ENCODE results near the gene POFUT2.
"Not testable (repeated sequence)": the region's sequence is repeated elsewhere in the genome, so short reads cannot be mapped to it uniquely, and the experiment has no call there.

Gene POFUT2

GRCh38 chr21:45309987-45310381 lies 22.3 kb upstream of the POFUT2 start:
- no peak for DNase-seq (ENCODE audit: low spot score)

DNA sequence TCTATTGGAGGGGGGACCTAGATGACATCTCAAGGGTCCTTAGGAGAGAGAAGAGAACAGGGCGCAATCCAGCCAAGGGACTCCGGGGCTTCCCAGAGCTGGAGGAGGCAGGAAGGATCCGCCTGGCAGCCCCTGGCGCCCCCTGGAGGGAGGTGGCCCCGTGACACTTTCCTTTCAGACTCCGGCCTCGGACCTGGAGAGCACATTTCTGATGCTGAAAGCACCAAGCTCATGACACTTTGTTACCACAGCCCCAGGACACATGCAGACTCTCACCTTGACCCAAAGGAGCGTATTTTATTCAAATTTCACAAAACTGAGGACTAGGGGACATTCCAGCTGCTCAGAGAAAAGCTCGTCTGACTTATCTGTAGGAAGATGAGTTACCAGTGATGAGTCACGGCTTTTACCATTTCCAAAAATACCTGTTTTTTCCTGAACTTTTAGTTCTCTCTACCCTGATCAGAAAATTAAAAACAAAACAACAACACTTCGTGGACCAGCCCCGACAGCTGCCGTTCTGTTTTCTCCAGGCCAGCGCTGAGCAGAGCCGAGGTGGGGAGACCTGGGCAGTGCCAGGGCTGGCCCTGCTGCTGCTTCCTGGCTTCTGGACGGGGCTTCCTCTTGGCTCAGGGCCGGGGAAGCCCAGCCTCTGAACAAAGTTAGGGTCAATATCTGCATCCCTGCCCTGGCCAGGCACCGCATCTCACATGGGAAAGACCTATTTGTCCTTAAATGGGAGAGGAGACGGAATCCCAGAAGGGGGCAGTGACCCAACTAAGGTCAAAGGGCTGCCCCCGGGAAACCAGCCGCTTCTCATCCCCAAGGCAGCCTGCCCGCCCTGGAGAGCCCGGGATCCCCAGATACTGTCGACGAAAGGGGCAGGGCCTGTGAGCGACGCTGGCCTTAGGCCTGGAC lies 21.6 kb upstream of the POFUT2 start:
- DNase-seq (ENCODE audit: low spot score), result peak; percentile 42

GRCh38 chr21:45308194-45309068 lies 20.7 kb upstream of the POFUT2 start:
- DNase-seq (ENCODE audit: low spot score), result no peak

GRCh38 chr21:45307597-45308158 lies 20.0 kb upstream of the POFUT2 start:
- not testable (repeated sequence) for DNase-seq (ENCODE audit: low spot score)

GRCh38 chr21:45306832-45307571 lies 19.3 kb upstream of the POFUT2 start:
- DNase-seq (ENCODE audit: low spot score), result no peak

GRCh38 chr21:45306453-45306831 lies 18.7 kb upstream of the POFUT2 start:
- DNase-seq (ENCODE audit: low spot score), result no peak

DNA sequence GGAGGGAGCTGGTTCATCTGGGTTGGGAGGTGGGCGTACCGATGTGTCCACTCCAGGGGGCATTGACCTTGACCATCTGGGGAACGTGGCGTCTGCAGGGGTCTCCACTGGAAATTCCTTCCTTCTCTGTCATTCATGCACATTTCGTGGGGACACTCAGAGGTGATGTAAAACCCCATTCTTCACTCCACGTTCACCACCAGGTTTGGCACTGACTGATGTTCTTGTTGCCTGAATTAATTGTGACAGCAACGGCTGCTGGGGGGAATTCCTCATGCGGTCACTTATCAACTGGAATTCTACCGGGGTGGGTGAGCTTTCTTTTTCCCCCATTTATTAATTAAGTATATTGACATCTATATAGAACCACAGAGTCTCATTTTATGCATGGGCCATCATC lies 18.1 kb upstream of the POFUT2 start:
- no peak for DNase-seq (ENCODE audit: low spot score)

- DNase-seq (ENCODE audit: low spot score), result peak; percentile 42
These were observed 17.2 kb upstream of the POFUT2 start for GRCh38 chr21:45304945-45305344.

DNA sequence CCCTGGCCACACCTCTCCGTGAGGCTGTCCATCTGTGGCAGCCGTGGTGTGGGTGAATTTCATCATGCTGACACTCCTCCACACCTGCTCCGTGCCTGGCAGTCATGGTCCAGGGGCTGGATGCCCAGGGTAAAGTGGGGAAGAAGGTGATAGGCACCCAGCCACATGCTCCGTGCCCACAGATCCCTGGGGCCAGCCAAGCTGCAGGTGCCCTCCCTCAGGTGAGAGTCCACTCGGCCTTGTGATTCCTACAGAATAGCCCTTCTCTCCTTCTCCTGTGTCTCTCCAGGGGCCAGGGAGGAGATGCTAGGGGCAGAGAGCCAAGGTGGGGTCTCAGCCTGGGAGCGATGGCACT lies 16.8 kb upstream of the POFUT2 start:
- no peak for DNase-seq (ENCODE audit: low spot score)

DNA sequence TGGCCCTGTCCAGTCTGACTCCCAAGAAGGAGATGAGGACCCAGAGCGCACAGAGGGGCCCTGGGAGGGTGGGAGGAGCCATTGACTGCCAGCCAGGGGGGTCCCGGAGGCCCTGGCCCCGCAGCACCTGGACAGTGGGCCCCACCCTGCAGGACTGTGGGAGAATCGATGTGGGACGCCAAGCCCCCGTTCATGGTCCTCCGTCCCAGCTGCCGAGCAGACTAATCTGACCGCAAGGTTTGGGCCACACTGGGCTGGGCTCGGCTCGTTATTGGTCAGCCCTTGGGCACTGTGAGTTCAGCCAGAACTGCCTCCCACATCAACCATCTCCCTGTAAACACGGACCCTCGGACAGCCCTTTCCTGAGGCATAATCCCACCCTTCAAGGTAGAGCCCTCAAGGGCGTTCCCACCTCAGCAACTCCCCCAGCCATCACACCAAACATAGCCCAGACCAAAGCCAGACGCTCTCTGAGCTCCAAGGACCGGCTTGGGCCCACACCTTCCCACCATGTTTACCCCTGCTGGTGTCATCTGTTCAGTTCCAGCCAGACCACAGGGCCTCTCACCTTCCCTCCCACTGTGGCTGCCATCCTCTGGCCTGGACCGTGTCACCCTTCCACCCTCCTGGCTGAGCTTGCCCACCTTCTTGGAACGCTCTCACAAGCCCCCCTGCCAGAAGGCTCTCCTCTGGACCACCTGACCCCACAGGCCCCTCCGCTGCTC lies 16.2 kb upstream of the POFUT2 start:
- no peak for DNase-seq (ENCODE audit: low spot score)

GRCh38 chr21:45303091-45303615 lies 15.5 kb upstream of the POFUT2 start:
- no peak for DNase-seq (ENCODE audit: low spot score)

DNA sequence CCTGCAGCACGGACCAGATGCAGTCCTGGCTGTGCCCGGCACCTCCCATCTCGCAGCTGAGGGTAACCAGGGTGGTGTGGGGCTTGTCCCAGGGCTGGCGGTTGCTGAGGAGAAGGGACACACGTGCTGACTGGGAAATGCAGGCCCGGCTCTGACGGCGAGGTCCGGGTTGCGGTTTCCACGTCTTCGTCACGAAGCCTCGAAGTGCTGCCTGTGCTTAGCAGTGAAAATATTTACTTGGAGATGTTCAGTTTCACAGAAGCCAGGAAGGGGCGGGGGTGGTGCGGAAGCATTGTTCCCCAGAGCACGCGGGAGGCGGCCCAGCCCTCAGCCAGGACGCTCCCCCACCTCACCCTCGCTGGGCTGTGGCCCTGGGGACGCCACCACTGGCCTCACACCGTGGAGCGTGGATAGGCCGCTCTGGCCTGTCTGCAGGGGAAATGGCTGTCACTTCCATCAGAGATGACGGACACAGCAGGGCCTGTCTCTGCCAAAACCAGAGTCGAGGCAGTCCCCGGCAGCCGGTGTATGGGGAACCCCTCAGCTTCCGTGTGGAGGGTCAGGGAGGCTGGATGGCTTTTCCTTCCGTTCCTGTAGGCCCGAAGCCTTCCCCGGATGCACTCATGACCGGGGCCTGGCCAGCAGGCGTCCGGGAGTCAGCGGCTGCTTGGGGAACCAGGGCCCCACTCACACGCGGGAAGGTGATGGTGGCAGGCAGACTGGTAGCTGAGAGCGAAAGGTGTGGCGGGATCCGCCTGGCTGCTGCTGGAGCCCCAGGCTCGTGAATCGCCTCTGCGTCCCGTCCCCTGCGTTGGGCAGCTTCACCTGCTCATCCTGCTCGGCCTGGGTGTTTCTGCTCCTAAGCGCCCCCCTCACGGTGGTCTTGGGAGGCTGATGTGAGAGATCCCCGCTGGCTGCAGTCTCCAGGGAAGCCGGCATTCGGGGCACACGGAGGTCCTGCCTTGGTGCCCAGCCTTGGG lies 14.7 kb upstream of the POFUT2 start:
- peak; percentile 61 for DNase-seq (ENCODE audit: low spot score)

DNA sequence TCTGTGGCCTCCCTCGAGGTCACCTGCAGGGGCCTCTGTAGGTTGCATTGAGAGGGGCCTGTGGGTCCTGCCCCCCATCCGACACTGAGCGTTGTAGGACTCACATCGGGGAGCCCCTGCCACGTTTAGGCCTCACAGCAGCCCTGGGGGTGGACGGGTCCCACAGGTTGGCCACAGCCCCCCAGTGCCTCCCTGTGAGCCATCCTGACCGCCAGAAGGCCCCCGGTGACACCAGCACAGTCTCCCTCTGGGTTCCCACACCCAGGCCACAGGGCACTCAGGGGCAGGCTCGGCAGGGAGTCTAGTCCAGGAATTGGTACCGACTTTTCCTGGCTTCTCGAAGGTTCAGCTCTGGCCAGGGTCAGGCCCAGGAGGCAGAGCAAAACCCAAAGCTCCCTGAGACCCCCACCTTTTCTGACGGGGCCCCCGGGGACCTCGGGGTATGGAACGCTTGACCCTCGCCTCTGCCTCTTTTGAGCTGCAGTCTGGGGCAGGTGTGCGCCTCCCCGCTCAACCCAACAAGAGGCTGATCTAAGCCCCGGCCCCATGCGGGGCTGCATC lies 13.9 kb upstream of the POFUT2 start:
- no peak for DNase-seq (ENCODE audit: low spot score)

- no peak for DNase-seq (ENCODE audit: low spot score)
These were observed 13.3 kb upstream of the POFUT2 start for GRCh38 chr21:45300786-45301520.

- no peak for DNase-seq (ENCODE audit: low spot score)
These were observed 12.4 kb upstream of the POFUT2 start for GRCh38 chr21:45299864-45300785.

- no peak for DNase-seq (ENCODE audit: low spot score)
These were observed 11.6 kb upstream of the POFUT2 start for GRCh38 chr21:45299026-45299863.

DNA sequence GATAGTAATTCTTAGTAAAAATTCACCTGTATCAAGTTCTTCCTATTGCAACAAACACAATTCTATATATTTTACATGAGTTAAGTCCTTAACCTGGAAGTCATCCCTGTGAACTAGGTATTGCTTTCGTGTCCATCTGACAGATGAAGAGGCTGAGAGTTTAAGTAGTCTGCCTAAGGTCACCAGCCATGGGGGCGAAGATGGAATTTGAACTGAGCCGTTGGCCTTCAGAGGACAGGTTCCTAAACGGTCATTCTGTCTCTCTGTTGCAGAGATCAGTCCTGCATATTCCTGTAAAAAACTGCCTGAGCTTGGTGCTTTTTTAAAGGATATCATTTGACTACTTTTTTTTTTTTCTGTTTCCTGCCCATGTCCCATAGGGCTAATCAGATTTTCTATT lies 10.2 kb upstream of the POFUT2 start:
- DNase-seq (ENCODE audit: low spot score), result no peak

All from CD4-positive, alpha-beta T cell treated with Interleukin-2 at 100 ng/mL for 4 hours (primary cell).